CD14-positive monocyte (primary cell): ENCODE data around the gene CCNQ. TPM values are rescaled to one million over a fixed set of nuclear protein-coding genes. Genes with fewer than 3 reads are reported as not detected.

Source experiments
- DNase-seq, 3 donors: peaks; one replicate each; pipeline ENCODE4 v3.0.0-alpha.2; 2011 to 2022
- H2AFZ ChIP-seq: 2 replicates; pipeline ENCODE4 v1.6.0; 2012; ENCODE audit warnings: mild to moderate bottlenecking, low read depth, low read length, inconsistent platforms; ENCODE audit not compliant: insufficient read depth, poor library complexity, severe bottlenecking
- H3K27ac ChIP-seq, 2 donors: 1 replicate in 1 of 2; 2 replicates in 1 of 2; pipeline ENCODE4 v1.5.1; 2012 to 2013; ENCODE audit warnings: low read length in 2 of 2, control low read depth in 1 of 2, inconsistent platforms in 1 of 2, low read depth in 1 of 2, mild to moderate bottlenecking in 1 of 2
- H3K27me3 ChIP-seq, 2 donors: one replicate each; pipeline versions ENCODE4 v1.6.0 to v1.6.1; 2011 to 2013; ENCODE audit warnings: low read length in 2 of 2; ENCODE audit not compliant: control insufficient read depth in 2 of 2, insufficient read depth in 2 of 2
- H3K36me3 ChIP-seq, 2 donors: replicated peaks in 1 of 2; 1 replicate in 1 of 2; 2 replicates in 1 of 2; pipeline versions ENCODE4 v1.5.1 to v1.6.1; 2012 to 2013; ENCODE audit warnings: low read length in 2 of 2, control low read depth in 1 of 2, inconsistent platforms in 1 of 2, mild to moderate bottlenecking in 1 of 2; ENCODE audit not compliant: insufficient read depth in 2 of 2, control insufficient read depth in 1 of 2
- H3K4me1 ChIP-seq, 2 donors: 1 replicate in 1 of 2; 2 replicates in 1 of 2; pipeline versions ENCODE4 v1.5.1 to v1.6.1; 2012 to 2013; ENCODE audit warnings: low read length in 2 of 2, control low read depth in 1 of 2, inconsistent platforms in 1 of 2, mild to moderate bottlenecking in 1 of 2, moderate library complexity in 1 of 2; ENCODE audit not compliant: insufficient read depth in 2 of 2, control insufficient read depth in 1 of 2
- H3K4me2 ChIP-seq: replicated peaks from 2 replicates; pipeline ENCODE3; 2012; ENCODE audit warnings: low read length, moderate library complexity, mild to moderate bottlenecking; ENCODE audit not compliant: poor library complexity, severe bottlenecking; ENCODE audit errors: extremely low read depth
- H3K4me3 ChIP-seq, 3 experiments: fragments of 200-600 bp in 1 of 3; sonication (generic) in 1 of 3; replicated peaks in 1 of 3; 1 replicate in 2 of 3; 2 replicates in 1 of 3; pipeline ENCODE4 v1.5.1; 2011 to 2013; ENCODE audit warnings: low read length in 3 of 3, mild to moderate bottlenecking in 3 of 3, control low read depth in 2 of 3, low read depth in 2 of 3, inconsistent platforms in 1 of 3, moderate library complexity in 1 of 3
- H3K79me2 ChIP-seq: 2 replicates; pipeline ENCODE4 v1.6.0; 2012; ENCODE audit warnings: mild to moderate bottlenecking, control low read depth, inconsistent platforms, low read length, moderate library complexity; ENCODE audit not compliant: insufficient read depth
- H3K9ac ChIP-seq: 2 replicates; pipeline ENCODE4 v1.6.0; 2017; ENCODE audit warnings: low read length, mild to moderate bottlenecking; ENCODE audit not compliant: insufficient read depth, poor library complexity, severe bottlenecking
- H3K9me3 ChIP-seq, 2 donors: replicated peaks in 1 of 2; 1 replicate in 1 of 2; 2 replicates in 1 of 2; pipeline versions ENCODE4 v1.5.1 to v1.6.1; 2012 to 2013; ENCODE audit warnings: low read length in 2 of 2, control low read depth in 1 of 2; ENCODE audit not compliant: control insufficient read depth in 1 of 2, insufficient read depth in 1 of 2
- H4K20me1 ChIP-seq: 2 replicates; pipeline ENCODE4 v1.6.0; 2012; ENCODE audit warnings: mild to moderate bottlenecking, low read length, control low read depth, moderate library complexity; ENCODE audit not compliant: insufficient read depth
- H3K27ac Mint-ChIP-seq, 7 donors: one replicate each; pipeline ENCODE4 v1.8.0; 2020; ENCODE audit warnings: mild to moderate bottlenecking in 7 of 7, mixed read lengths in 7 of 7, moderate library complexity in 6 of 7, inconsistent platforms in 2 of 7
- H3K27me3 Mint-ChIP-seq, 3 donors: one replicate each; pipeline ENCODE4 v1.8.0; 2021 to 2022; ENCODE audit warnings: low read depth in 3 of 3, mild to moderate bottlenecking in 3 of 3, mixed read lengths in 3 of 3, moderate library complexity in 3 of 3, inconsistent platforms in 1 of 3
- H3K36me3 Mint-ChIP-seq, 2 donors: one replicate each; pipeline ENCODE4 v1.8.0; 2020; ENCODE audit warnings: mixed read lengths in 2 of 2, inconsistent platforms in 1 of 2, mild to moderate bottlenecking in 1 of 2
- H3K4me1 Mint-ChIP-seq: one replicate; pipeline ENCODE4 v1.8.0; 2020; ENCODE audit warnings: mild to moderate bottlenecking, mixed read lengths
- H3K4me3 Mint-ChIP-seq, 2 donors: one replicate each; pipeline ENCODE4 v1.8.0; 2020; ENCODE audit warnings: mild to moderate bottlenecking in 2 of 2, mixed read lengths in 2 of 2, moderate library complexity in 1 of 2
- H3K9me3 Mint-ChIP-seq, 7 donors: one replicate each; pipeline ENCODE4 v1.8.0; 2020 to 2022; ENCODE audit warnings: mixed read lengths in 7 of 7, mild to moderate bottlenecking in 6 of 7, moderate library complexity in 6 of 7, inconsistent platforms in 2 of 7
- CTCF ChIP-seq: fragments of 200-600 bp; IDR thresholded peaks from one replicate; pipeline ENCODE4 v1.8.0; 2022; ENCODE audit warnings: antibody characterized with exemption, mild to moderate bottlenecking
- WGBS: methylation state at CpG from one replicate; pipeline ENCODE4 v1.1.5; 2013; ENCODE audit warnings: missing lambda C conversion rate; ENCODE audit not compliant: insufficient coverage; 5-methylcytosine and 5-hydroxymethylcytosine counted together
- intact Hi-C, 2 donors: fragments of 100-400 bp; cut with micrococcal nuclease; formaldehyde crosslinking; loops; one replicate each; pipeline versions ENCODE4 v1.15.0 to v1.15.1; 2023
- polyA plus RNA-seq, 3 donors: library from polyadenylated mRNA; depleted of rRNA in 1 of 3; unstranded in 2 of 3; stranded (reverse) in 1 of 3; fragments of 300-500 nt in 2 of 3; fragments of >200 nt in 1 of 3; fragmentation: Illumina TruSeq in 2 of 3; gene quantifications; 1 replicate in 2 of 3; 2 replicates in 1 of 3; pipeline ENCODE4 v1.2.3, GENCODE V29; 2012 to 2021

The CCNQ gene
- polyA plus RNA-seq, 3 donors, result 21.8 to 35.6 (median 29.3) TPM

DNA sequence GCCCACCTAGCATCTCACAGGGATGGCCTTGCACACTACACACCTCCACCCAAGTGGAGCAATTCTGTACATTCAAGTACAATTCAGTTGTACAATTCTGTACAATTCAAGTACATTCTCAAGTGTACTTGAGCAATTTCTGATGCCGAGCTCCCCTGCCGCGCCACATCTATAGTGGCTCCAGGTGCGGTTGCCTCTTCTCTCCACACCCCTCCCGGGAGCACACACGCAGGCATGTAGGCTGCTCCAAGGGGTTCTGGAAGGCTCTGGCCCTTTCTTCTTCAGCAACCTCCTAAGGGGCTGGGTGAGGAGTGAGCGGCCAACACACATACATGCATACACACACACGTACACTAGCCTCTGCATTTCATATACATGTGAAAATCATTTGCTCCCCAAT is 29.2 kb upstream of the CCNQ start:
- Histone ChIP-seq H3K9ac (no peak overlapping the region), H3K79me2 (no peaks in the 10 kb centered on the region), H4K20me1 (no peaks in the 10 kb centered on the region), H3K4me3 (no peak overlapping the region), H3K36me3 (no peaks in the 10 kb centered on the region), H3K27ac (no peak overlapping the region), H3K4me1 (no peaks in the 10 kb centered on the region), H3K9me3 (peaks cover 0 to 14% of the 10 kb centered on the region in 2 donors), H2AFZ (no peak overlapping the region), H3K27me3 (no peaks in the 10 kb centered on the region), H3K4me2 (no peak overlapping the region)
- no peak for DNase-seq
- no peaks in the 10 kb centered on the region for H3K36me3 Mint-ChIP-seq
- intact Hi-C loops, result no loop called here
- H3K27me3 Mint-ChIP-seq, result peaks cover 2 to 6% (median 4%) of the 10 kb centered on the region in 3 donors
- no peaks in the 10 kb centered on the region for H3K4me1 Mint-ChIP-seq
- peaks cover 0 to 21% (median 10%) of the 10 kb centered on the region in 7 donors for H3K9me3 Mint-ChIP-seq
- WGBS, result no CpG with 5 or more reads among the region's 8 CpGs
- TF ChIP-seq CTCF, result no peak
- no peak overlapping the region for H3K4me3 Mint-ChIP-seq
- H3K27ac Mint-ChIP-seq, result no peak overlapping the region

DNA sequence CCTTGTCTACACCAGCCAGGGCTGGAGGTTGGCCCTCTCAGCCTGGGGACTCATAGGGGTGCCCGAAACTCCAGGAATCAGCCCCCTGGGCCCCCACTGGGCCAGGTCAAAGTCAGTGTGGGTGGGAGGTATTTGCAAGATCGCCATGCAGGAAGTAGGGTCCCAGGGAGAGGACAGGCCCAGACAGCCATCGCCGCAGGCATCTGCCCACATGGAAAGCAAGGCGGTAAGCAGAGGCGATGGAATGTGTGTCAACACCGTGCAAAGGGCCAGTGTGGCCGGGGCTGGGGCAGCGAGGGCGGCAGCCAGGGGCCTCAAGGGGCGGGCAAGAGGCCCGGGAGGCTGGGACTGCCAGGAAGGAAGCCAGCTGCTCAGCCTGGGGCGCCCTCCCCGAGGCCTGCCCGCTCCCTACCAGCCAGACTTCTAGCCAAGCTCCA is 28.8 kb upstream of the CCNQ start:
- no peak overlapping the region for H3K4me2 ChIP-seq
- no peak overlapping the region for H2AFZ ChIP-seq
- no peaks in the 10 kb centered on the region for H4K20me1 ChIP-seq
- no peak overlapping the region for H3K9ac ChIP-seq
- WGBS, result 50% methylated on average over 6 of the region's 15 CpGs
- no peak for TF ChIP-seq CTCF
- Mint-ChIP-seq H3K4me1 (no peaks in the 10 kb centered on the region), H3K36me3 (no peaks in the 10 kb centered on the region), H3K27ac (no peak overlapping the region), H3K9me3 (peaks cover 0 to 21% (median 8%) of the 10 kb centered on the region in 7 donors), H3K27me3 (peaks cover 2 to 6% (median 4%) of the 10 kb centered on the region in 3 donors), H3K4me3 (no peak overlapping the region)
- H3K4me1 ChIP-seq, result no peaks in the 10 kb centered on the region
- H3K27ac ChIP-seq, result no peak overlapping the region
- no peaks in the 10 kb centered on the region for H3K36me3 ChIP-seq
- no peak overlapping the region for H3K4me3 ChIP-seq
- DNase-seq, result no peak
- intact Hi-C loops, result no loop called here
- no peaks in the 10 kb centered on the region for H3K27me3 ChIP-seq
- peaks cover 0 to 14% of the 10 kb centered on the region in 2 donors for H3K9me3 ChIP-seq
- H3K79me2 ChIP-seq, result no peaks in the 10 kb centered on the region
